Measurements from ENCODE around the gene CDH4. TPM values are rescaled to one million over a fixed set of nuclear protein-coding genes. Genes with fewer than 3 reads are reported as not detected.

Gene CDH4
- not detected for total RNA-seq

DNA sequence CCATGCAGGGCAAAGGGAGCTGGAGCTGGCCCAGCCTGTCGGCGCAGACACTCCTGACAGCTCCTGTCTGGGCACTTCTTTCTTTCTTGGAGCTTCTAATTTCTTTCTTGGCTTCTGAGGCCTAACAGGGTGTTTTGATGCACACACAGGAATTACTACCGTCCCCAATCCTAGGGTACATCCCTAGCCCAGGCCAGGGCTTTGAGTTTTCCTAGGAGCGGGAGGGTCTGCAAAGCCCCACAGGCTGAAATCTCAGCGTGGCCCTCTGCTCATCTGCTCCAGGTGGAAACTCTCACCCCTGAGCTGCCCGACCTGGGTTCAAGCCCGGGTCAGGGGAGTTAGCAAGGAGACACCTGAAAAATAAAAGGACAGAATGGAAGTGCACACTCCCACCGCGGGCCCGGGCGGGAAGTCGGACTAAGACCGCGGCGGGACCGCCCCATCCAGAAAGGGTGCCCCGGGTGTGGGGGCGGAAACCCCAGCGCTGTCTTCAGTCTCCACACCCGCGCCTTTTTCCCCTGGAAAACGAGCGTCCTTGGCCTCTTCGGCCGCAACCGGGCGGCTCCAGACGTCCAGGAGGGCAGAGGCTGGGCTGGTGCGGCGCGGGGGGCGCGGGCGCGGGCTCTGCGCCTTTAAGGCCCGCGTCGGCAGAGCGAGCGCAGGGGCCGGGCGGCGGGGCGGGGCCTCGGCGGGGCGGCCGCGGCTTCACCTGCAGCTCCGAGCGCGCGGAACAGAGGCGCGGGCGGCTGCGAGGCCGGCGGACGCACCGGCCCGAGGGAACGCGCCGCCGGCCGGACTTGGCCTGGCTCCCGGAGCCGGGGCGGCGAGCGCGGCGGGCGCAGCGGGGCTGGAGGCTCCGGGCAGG is at the start of gene CDH4:
TSS of gene CDH4 (plus strand) at position 733 of the 865 bp plus-strand sequence.
- Histone ChIP-seq H3K9me3 (no peaks in the 10 kb centered on the region), H3K27ac (no peak within 1 kb of the TSS), H3K27me3 (peaks cover 91% of the 10 kb centered on the region), H3K36me3 (no peaks in the 10 kb centered on the region), H3K4me3 (peak within 1 kb of the TSS in 3 of 4 donors; percentile 1 to 44 (median 15)), H3K4me1 (peaks cover 0 to 17% (median 12%) of the 10 kb centered on the region in 4 donors)
- no peak for TF ChIP-seq EP300 (IDR thresholded peaks at IDR 0.05; ENCODE audit: low read depth)
- no peak for TF ChIP-seq CTCF (IDR thresholded peaks at IDR 0.05)
- WGBS, 2 donors (ENCODE audit: low coverage in 1 of 2): 12% methylated on average over 26 of the region's 78 CpGs; no CpG with 5 or more reads in 1 of the 2 donors
- DNase-seq: no peak
- intact Hi-C loops (cut with DNase I; ENCODE audit: low total_unique reads) (no loop called here), in situ Hi-C loops (cut with MboI; ENCODE audit: low pct_ligation_motif_present in 1 of 4, low pct_unique_long_range_greater_than_20kb in 1 of 4, low sequenced_read_pairs in 3 of 4) (no loop called here)

DNA sequence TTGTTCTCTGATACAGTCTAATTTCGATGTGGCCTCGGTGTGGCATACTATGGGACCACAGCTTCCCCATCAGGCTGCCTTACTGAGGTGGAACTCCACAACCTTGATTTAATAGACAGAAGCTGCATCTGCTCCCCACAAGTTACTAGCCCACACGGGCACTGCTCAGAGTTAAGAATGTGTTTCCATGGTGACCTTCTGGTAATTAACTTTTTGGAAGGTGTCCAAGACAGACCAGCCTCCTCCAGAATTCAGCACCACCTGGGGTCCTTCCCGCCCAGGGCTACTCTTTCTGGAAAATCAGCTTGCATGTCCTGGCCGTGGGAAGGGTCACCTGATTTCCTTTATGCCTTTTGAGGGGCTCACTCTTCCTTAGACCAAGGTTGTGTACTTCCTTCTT is 48.7 kb upstream of the CDH4 start:
- Histone ChIP-seq H3K27ac (no peak overlapping the region), H3K4me1 (no peaks in the 10 kb centered on the region), H3K27me3 (peaks cover 4% of the 10 kb centered on the region), H3K4me3 (no peak overlapping the region), H3K36me3 (no peaks in the 10 kb centered on the region), H3K9me3 (no peaks in the 10 kb centered on the region)
- intact Hi-C loops (cut with DNase I; ENCODE audit: low total_unique reads): no loop called here
- in situ Hi-C loops (cut with MboI; ENCODE audit: low pct_ligation_motif_present in 1 of 4, low pct_unique_long_range_greater_than_20kb in 1 of 4, low sequenced_read_pairs in 3 of 4): loop anchor here in 2 of 4 donors (25.0 kb wide), 1 partner anchor 991 kb away; no protein-coding TSS in a partner anchor
- no peak for TF ChIP-seq EP300 (IDR thresholded peaks at IDR 0.05; ENCODE audit: low read depth)
- WGBS, 2 donors (ENCODE audit: low coverage in 1 of 2): 20 to 40% methylated on average over 3 to 5 of the region's 5 CpGs
- DNase-seq: no peak

- 83% methylated on average over 8 of the region's 8 CpGs; no CpG with 5 or more reads in 1 of the 2 donors for WGBS, 2 donors (ENCODE audit: low coverage in 1 of 2)
- TF ChIP-seq POLR2A (IDR thresholded peaks at IDR 0.05): no peak
- no peak for TF ChIP-seq CTCF (IDR thresholded peaks at IDR 0.05)
- no peak for TF ChIP-seq POLR2AphosphoS5 (IDR thresholded peaks at IDR 0.05)
- TF ChIP-seq EP300 (IDR thresholded peaks at IDR 0.05; ENCODE audit: low read depth): no peak
- no peak overlapping the region for H3K27ac ChIP-seq
- no peaks in the 10 kb centered on the region for H3K9me3 ChIP-seq
- no peaks in the 10 kb centered on the region for H3K36me3 ChIP-seq
- H3K4me1 ChIP-seq: no peaks in the 10 kb centered on the region
- DNase-seq: no peak
- in situ Hi-C loops (cut with MboI; ENCODE audit: low pct_ligation_motif_present in 1 of 4, low pct_unique_long_range_greater_than_20kb in 1 of 4, low sequenced_read_pairs in 3 of 4) (loop anchor here in 2 of 4 donors (25.0 kb wide), 1 partner anchor 992 kb away; no protein-coding TSS in a partner anchor), intact Hi-C loops (cut with DNase I; ENCODE audit: low total_unique reads) (no loop called here)
- no peaks in the 10 kb centered on the region for H3K27me3 ChIP-seq
- H3K4me3 ChIP-seq: no peak overlapping the region
Measured at GRCh38 chr20:61204206-61204605, 47.9 kb upstream of the CDH4 start.

DNA sequence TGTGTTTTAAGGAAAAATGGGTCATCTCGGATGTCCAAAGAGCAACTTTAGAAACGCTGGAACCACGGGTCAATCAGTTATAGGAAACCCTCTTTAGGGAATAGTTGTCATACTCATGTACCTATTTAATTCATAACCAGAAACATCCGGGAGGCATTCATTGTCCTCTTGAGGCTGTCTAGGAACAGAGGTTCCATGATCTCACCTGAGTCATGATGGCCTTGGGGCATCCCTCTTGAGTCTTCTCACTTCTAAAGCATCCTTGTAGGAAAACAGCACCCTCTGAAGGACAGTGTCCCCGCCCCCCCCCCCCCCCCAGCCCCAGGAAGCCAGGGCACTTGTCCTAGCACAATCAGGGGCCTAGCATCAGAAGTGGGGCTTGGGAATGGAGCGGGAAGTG is 46.3 kb upstream of the CDH4 start:
- H3K36me3 ChIP-seq: no peaks in the 10 kb centered on the region
- H3K27me3 ChIP-seq: no peaks in the 10 kb centered on the region
- H3K4me1 ChIP-seq: no peaks in the 10 kb centered on the region
- H3K27ac ChIP-seq: no peak overlapping the region
- TF ChIP-seq POLR2AphosphoS5 (IDR thresholded peaks at IDR 0.05) (no peak), CTCF (IDR thresholded peaks at IDR 0.05) (no peak), EP300 (IDR thresholded peaks at IDR 0.05; ENCODE audit: low read depth) (no peak), POLR2A (IDR thresholded peaks at IDR 0.05) (no peak)
- DNase-seq: no peak
- H3K9me3 ChIP-seq: no peaks in the 10 kb centered on the region
- in situ Hi-C loops (cut with MboI; ENCODE audit: low pct_ligation_motif_present in 1 of 4, low pct_unique_long_range_greater_than_20kb in 1 of 4, low sequenced_read_pairs in 3 of 4): loop anchor here in 2 of 4 donors (25.0 kb wide), 1 partner anchor 993 kb away; no protein-coding TSS in a partner anchor
- no peak overlapping the region for H3K4me3 ChIP-seq
- intact Hi-C loops (cut with DNase I; ENCODE audit: low total_unique reads): no loop called here
- WGBS, 2 donors (ENCODE audit: low coverage in 1 of 2): 82% methylated on average over 5 of the region's 6 CpGs; no CpG with 5 or more reads in 1 of the 2 donors
